ENCODE results near the gene F7. TPM values are rescaled to one million over a fixed set of nuclear protein-coding genes. Genes with fewer than 3 reads are reported as not detected.
"Not testable (repeated sequence)": the region's sequence is repeated elsewhere in the genome, so short reads cannot be mapped to it uniquely, and the experiment has no call there.

F7 gene
- total RNA-seq, 1 donor from 2014 or later: 0.85 TPM

DNA sequence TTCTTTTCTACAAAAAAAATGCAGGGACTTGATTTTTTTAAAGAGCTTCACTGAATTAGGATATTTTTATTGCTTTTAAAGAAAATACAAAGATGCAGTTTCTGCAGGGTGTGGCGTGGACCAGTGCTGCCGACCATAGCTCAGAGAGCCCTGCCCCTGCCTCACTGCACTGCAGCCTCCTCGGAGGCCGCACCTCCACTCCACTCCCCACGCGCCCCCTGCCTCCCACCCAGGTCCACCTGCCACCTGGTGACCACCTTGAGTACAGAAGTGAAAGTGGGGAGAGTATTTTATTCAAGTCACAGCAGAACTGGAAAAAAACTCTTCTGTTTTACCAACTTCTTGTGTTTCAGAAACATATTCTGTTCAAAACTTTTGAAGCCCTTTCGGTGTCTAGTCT lies 7.9 kb upstream of the F7 start:
- Histone ChIP-seq H3K36me3 (no peaks in the 10 kb centered on the region), H3K9me3 (no peaks in the 10 kb centered on the region), H3K4me1 (no peaks in the 10 kb centered on the region), H3K27me3 (no peaks in the 10 kb centered on the region), H3K27ac (no peak overlapping the region), H3K4me3 (no peak overlapping the region)
- intact Hi-C loops (cut with DNase I): no loop called here
- DNase-seq (ENCODE audit: low spot score in 2 of 2): no peak
- TF ChIP-seq, protein P1, sequence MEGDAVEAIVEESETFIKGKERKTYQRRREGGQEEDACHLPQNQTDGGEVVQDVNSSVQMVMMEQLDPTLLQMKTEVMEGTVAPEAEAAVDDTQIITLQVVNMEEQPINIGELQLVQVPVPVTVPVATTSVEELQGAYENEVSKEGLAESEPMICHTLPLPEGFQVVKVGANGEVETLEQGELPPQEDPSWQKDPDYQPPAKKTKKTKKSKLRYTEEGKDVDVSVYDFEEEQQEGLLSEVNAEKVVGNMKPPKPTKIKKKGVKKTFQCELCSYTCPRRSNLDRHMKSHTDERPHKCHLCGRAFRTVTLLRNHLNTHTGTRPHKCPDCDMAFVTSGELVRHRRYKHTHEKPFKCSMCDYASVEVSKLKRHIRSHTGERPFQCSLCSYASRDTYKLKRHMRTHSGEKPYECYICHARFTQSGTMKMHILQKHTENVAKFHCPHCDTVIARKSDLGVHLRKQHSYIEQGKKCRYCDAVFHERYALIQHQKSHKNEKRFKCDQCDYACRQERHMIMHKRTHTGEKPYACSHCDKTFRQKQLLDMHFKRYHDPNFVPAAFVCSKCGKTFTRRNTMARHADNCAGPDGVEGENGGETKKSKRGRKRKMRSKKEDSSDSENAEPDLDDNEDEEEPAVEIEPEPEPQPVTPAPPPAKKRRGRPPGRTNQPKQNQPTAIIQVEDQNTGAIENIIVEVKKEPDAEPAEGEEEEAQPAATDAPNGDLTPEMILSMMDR (IDR thresholded peaks at IDR 0.05): no peak

DNA sequence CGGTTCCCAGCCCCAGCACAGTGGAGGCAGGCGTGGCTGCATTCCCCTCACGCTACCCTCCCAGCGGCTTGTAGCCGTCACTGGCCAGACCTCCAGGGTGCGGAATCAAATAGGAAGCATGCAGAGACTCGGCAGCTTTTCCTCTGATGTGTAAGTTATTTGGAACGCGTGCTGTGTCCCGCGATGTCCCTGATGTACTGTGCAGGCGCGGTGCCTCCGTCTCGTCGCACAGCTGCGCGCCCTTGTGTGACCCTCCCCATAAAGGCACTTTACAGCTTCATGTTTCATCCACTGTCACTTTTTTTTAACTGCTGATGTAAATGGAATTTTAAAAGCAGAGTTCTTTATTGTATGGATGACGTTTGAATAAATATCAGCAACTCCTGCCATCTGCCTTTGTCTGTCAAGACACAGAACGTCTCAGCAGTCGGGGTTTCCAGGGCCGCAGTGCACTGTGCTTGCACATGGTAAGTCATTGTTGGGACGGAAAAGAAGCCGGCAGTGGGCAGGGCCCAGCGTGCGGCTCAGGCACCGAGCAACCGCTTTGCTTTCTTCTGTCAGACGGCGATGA lies 7.3 kb upstream of the F7 start:
- no peaks in the 10 kb centered on the region for H3K27me3 ChIP-seq
- no peak overlapping the region for H3K4me3 ChIP-seq
- no peaks in the 10 kb centered on the region for H3K9me3 ChIP-seq
- no peaks in the 10 kb centered on the region for H3K36me3 ChIP-seq
- no peak for DNase-seq (ENCODE audit: low spot score in 2 of 2)
- intact Hi-C loops (cut with DNase I): no loop called here
- H3K4me1 ChIP-seq: no peaks in the 10 kb centered on the region
- TF ChIP-seq, protein P1 (IDR thresholded peaks at IDR 0.05): no peak
- H3K27ac ChIP-seq: no peak overlapping the region

DNA sequence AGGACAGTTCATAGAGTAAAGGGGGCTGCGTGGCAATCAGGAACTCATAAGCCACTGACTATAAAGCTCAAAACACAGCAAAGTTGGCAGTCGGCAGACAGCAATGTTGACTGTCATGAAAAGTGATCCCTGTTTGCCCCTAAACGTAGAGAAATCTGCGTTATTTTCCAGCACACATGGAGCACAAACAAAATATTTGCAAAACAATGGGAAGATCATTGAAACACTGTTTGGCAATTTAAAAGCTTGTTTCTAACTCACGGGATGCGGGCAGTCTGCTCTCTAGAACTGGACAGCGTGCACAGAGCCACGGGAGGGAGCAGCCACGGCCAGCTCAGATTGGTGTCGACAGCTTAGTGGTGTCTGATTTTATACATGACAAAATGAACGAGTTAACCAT lies 6.4 kb upstream of the F7 start:
- intact Hi-C loops (cut with DNase I): no loop called here
- Histone ChIP-seq H3K36me3 (no peaks in the 10 kb centered on the region), H3K4me3 (no peak overlapping the region), H3K4me1 (no peaks in the 10 kb centered on the region), H3K27me3 (no peaks in the 10 kb centered on the region), H3K27ac (no peak overlapping the region), H3K9me3 (no peaks in the 10 kb centered on the region)
- TF ChIP-seq, protein P1 (IDR thresholded peaks at IDR 0.05): no peak
- no peak for DNase-seq (ENCODE audit: low spot score in 2 of 2)

DNA sequence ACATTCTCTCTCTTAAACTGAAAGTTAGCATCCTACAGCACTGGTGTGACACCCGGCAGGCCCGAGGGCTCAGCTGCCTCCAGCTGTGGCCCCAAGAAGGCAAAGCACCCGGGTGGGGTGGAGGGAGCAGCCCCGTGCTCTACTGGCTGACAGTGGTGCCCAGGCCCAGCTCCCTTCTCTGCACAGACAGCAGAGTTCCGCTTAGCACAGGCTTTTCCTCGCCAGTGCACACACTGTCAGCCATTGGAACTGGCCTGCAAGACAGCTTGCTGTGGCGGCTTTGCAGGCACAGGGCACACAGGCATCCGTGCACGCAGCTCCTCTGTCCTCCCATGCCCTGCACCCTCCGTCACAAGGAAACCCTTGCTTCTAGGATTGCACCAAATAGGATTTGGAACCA lies 3.3 kb upstream of the F7 start:
- H3K4me1 ChIP-seq; intact Hi-C loops (cut with DNase I); DNase-seq (ENCODE audit: low spot score in 2 of 2): not testable (repeated sequence)

DNA sequence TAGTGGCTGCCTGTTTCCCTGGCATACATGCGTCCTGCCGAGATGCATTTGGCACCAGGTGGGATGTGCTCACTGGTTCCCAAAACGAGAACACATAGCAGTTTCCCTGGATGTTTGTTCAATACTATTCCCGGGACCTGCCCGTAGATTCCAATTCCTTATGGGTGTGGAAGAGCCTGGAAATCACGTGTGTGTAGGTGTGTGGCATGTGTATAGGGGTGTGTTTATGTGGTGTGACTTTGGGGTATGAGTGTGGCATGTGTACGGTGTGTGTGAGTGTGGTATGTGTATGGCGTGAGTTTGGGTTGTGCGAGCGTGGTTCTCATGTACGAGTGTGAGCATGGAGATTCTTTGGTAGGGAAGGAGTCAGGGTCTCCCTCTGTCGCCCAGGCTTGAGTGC lies 2.9 kb upstream of the F7 start:
- TF ChIP-seq, protein P1 (IDR thresholded peaks at IDR 0.05): no peak
- H3K36me3 ChIP-seq: no peaks in the 10 kb centered on the region

More for the DNA sequence above, 3.3 kb upstream of the F7 start:
- not testable (repeated sequence) for H3K4me3 ChIP-seq, H3K27me3 ChIP-seq, H3K36me3 ChIP-seq, H3K27ac ChIP-seq, H3K9me3 ChIP-seq

DNA sequence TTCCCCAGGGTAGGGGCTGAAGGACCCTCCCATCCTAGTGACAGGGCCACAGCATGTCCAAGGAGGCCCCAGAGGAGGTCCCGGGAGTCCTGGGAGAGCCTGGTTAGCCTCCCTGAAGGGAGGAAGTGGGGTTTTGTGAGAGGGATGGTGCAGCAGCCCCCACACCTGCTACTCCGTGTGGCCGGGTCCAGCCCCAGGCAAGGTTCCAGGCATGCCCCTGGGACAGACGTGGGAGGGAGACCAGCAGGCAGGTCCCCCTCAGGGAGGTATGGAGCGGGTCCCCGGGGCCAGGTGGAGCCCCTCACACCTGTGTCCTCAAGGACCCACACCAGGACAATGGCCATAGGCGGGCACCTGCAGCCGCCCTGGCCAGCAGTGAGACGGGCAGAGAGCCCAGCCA lies 1.9 kb upstream of the F7 start:
- intact Hi-C loops (cut with DNase I): no loop called here
- Histone ChIP-seq H3K4me1 (no peaks in the 10 kb centered on the region), H3K27me3 (no peaks in the 10 kb centered on the region), H3K9me3 (no peaks in the 10 kb centered on the region), H3K27ac (no peak overlapping the region), H3K4me3 (no peak overlapping the region), H3K36me3 (no peaks in the 10 kb centered on the region)
- TF ChIP-seq, protein P1 (IDR thresholded peaks at IDR 0.05): no peak
- no peak for DNase-seq (ENCODE audit: low spot score in 2 of 2)

More for the DNA sequence above, 2.9 kb upstream of the F7 start:
- DNase-seq (ENCODE audit: low spot score in 2 of 2): no peak
- no peaks in the 10 kb centered on the region for H3K27me3 ChIP-seq
- no peak overlapping the region for H3K4me3 ChIP-seq
- no peaks in the 10 kb centered on the region for H3K9me3 ChIP-seq
- no peaks in the 10 kb centered on the region for H3K4me1 ChIP-seq
- intact Hi-C loops (cut with DNase I): no loop called here
- H3K27ac ChIP-seq: no peak overlapping the region
